ENCODE results near the gene NUDT17.

DNA sequence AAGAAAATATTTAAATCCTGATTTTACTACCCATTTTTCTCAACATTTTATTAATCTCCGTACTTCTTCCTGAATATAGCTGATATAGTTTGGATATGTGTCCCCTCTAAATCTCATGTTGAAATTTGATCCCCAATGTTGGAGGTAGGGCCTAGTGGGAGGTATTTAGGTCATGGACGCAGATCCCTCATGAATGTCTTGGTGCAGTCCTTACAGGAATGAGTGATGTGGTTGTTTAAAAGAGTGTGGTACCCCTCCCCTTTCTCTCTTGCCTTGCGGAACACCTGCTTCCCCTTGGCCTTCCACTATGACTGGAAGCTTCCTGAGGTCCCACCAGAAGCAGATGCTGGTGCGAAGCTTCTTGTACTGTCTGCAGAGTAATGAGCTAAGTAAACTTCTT, 39.0 kb upstream of the NUDT17 start:
- TF ChIP-seq, protein P1, sequence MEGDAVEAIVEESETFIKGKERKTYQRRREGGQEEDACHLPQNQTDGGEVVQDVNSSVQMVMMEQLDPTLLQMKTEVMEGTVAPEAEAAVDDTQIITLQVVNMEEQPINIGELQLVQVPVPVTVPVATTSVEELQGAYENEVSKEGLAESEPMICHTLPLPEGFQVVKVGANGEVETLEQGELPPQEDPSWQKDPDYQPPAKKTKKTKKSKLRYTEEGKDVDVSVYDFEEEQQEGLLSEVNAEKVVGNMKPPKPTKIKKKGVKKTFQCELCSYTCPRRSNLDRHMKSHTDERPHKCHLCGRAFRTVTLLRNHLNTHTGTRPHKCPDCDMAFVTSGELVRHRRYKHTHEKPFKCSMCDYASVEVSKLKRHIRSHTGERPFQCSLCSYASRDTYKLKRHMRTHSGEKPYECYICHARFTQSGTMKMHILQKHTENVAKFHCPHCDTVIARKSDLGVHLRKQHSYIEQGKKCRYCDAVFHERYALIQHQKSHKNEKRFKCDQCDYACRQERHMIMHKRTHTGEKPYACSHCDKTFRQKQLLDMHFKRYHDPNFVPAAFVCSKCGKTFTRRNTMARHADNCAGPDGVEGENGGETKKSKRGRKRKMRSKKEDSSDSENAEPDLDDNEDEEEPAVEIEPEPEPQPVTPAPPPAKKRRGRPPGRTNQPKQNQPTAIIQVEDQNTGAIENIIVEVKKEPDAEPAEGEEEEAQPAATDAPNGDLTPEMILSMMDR (conservative IDR thresholded peaks at IDR 0.05; ENCODE audit: low read depth in 2 of 2), result no peak
- TF ChIP-seq EZH2 (IDR thresholded peaks at IDR 0.05; ENCODE audit: low read depth, unreplicated experiment), result no peak
- TF ChIP-seq STAT1 (IDR thresholded peaks at IDR 0.05; ENCODE audit: unreplicated experiment), result no peak
- no peak for TF ChIP-seq JUNB (IDR thresholded peaks at IDR 0.05; ENCODE audit: unreplicated experiment)
- no peak for TF ChIP-seq POLR2AphosphoS5 (IDR thresholded peaks at IDR 0.05; ENCODE audit: low read depth)

Data from GM23338 (cell line).